SK-N-SH (cell line): ENCODE data around the gene COG2.

Source experiments
- CHD2 ChIP-seq: fragments of 150-350 bp; IDR thresholded peaks from 2 replicates; pipeline ENCODE4 v1.6.1; 2018; ENCODE audit warnings: low read length; ENCODE audit not compliant: partially characterized antibody
- EP300 ChIP-seq, 2 experiments: IDR thresholded peaks; 2 replicates each; pipeline versions ENCODE4 v1.4.0 to v1.6.1; 2012; ENCODE audit warnings: borderline replicate concordance in 1 of 2, low read depth in 1 of 2, low read length in 1 of 2
- EZH2phosphoT487 ChIP-seq: fragments of 200-600 bp; sonication (generic); IDR thresholded peaks from 2 replicates; pipeline ENCODE4 v1.6.1; 2017; ENCODE audit warnings: low read depth, mixed run types, mild to moderate bottlenecking, antibody characterized with exemption, moderate library complexity, borderline replicate concordance
- NFIC ChIP-seq: IDR thresholded peaks from 2 replicates; pipeline ENCODE4 v1.4.0; 2012; ENCODE audit warnings: borderline replicate concordance
- POLR2AphosphoS5 ChIP-seq: IDR thresholded peaks from 2 replicates; pipeline ENCODE4 v1.6.1; 2012; ENCODE audit warnings: low read depth, low read length
- SIN3A ChIP-seq: IDR thresholded peaks from 2 replicates; pipeline ENCODE4 v1.6.1; 2012; ENCODE audit warnings: low read depth, mild to moderate bottlenecking, low read length, moderate library complexity, borderline replicate concordance
- USF2 ChIP-seq: fragments of 150-350 bp; IDR thresholded peaks from 2 replicates; pipeline ENCODE4 v1.6.1; 2017; ENCODE audit warnings: antibody characterized with exemption, low read length, low read depth, borderline replicate concordance
- TF ChIP-seq, protein P1 (sequence below): fragments of 200-600 bp; sonication (generic); IDR thresholded peaks from 2 replicates; pipeline ENCODE4 v1.6.1; 2017; ENCODE audit warnings: antibody characterized with exemption, mild to moderate bottlenecking, moderate library complexity

DNA sequence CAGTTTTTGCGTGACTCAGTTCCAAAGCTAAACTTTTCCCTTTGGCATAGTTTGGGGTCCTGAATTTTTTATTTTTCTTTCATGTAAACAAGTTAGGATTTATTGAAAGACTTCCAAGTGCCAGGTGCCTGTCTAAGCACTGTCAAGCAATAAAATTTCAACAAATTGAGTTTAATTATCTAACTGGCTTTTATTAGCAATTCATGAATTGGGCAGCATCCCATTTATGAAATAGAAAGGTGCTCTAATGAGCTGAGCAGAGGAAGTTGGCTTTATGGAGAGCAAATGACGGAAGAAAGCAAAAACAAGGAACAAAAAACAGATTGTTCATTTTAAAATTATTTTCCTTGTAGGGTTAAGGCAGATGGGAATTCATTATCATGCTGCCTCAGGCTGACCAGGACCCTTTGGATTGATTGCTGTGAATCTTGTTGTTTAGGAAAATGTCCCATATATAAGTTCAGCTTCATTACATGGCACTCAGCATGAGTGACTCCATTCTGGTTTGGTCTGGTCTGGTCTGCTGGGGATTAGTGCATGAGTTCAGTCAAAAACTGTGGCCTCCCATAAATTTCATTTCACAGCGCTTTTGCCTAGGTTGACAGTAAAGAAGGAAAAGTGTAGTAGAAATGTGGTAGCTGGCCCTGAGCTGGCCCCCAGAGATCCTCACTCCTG lies 21.5 kb upstream of the COG2 start:
- TF ChIP-seq, protein P1, sequence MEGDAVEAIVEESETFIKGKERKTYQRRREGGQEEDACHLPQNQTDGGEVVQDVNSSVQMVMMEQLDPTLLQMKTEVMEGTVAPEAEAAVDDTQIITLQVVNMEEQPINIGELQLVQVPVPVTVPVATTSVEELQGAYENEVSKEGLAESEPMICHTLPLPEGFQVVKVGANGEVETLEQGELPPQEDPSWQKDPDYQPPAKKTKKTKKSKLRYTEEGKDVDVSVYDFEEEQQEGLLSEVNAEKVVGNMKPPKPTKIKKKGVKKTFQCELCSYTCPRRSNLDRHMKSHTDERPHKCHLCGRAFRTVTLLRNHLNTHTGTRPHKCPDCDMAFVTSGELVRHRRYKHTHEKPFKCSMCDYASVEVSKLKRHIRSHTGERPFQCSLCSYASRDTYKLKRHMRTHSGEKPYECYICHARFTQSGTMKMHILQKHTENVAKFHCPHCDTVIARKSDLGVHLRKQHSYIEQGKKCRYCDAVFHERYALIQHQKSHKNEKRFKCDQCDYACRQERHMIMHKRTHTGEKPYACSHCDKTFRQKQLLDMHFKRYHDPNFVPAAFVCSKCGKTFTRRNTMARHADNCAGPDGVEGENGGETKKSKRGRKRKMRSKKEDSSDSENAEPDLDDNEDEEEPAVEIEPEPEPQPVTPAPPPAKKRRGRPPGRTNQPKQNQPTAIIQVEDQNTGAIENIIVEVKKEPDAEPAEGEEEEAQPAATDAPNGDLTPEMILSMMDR = no peak
- no peak for TF ChIP-seq USF2
- TF ChIP-seq EZH2phosphoT487 = no peak
- no peak for TF ChIP-seq EP300 (IDR thresholded peaks at IDR 0.05; ENCODE audit: borderline replicate concordance in 1 of 2, low read depth in 1 of 2, low read length in 1 of 2)
- TF ChIP-seq SIN3A = no peak
- no peak for TF ChIP-seq NFIC
- TF ChIP-seq POLR2AphosphoS5 = no peak
- no peak for TF ChIP-seq CHD2
